ENCODE results near the gene SLC8A1.

The SLC8A1 gene

DNA sequence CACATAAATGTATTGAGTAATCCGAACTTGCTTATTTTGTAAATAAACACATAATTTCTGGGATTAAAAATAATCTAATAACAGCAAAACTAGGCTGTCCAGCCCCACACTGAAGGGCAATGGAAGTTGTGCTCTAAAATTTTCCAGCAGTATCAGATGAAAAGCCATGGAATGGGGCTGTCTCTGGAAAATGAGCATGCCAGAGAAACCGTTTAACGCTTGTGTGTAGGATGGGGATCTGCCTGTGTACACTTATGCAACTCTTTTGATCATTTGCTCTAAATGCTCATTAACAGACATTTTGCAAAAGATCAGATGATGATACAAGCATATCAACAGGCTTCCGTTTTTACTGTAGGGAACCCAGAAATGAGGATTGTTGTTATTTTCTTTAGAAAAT, 177.6 kb downstream of the SLC8A1 start:
- TF ChIP-seq, protein P1, sequence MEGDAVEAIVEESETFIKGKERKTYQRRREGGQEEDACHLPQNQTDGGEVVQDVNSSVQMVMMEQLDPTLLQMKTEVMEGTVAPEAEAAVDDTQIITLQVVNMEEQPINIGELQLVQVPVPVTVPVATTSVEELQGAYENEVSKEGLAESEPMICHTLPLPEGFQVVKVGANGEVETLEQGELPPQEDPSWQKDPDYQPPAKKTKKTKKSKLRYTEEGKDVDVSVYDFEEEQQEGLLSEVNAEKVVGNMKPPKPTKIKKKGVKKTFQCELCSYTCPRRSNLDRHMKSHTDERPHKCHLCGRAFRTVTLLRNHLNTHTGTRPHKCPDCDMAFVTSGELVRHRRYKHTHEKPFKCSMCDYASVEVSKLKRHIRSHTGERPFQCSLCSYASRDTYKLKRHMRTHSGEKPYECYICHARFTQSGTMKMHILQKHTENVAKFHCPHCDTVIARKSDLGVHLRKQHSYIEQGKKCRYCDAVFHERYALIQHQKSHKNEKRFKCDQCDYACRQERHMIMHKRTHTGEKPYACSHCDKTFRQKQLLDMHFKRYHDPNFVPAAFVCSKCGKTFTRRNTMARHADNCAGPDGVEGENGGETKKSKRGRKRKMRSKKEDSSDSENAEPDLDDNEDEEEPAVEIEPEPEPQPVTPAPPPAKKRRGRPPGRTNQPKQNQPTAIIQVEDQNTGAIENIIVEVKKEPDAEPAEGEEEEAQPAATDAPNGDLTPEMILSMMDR (IDR thresholded peaks at IDR 0.05; ENCODE audit: insufficient read depth, low read depth, low read length, missing control alignments), result no peak
- no peak overlapping the region for H3K4me3 ChIP-seq (ENCODE audit: low read depth, low read length)
- DNase-seq (ENCODE audit: low read depth), result no peak

DNA sequence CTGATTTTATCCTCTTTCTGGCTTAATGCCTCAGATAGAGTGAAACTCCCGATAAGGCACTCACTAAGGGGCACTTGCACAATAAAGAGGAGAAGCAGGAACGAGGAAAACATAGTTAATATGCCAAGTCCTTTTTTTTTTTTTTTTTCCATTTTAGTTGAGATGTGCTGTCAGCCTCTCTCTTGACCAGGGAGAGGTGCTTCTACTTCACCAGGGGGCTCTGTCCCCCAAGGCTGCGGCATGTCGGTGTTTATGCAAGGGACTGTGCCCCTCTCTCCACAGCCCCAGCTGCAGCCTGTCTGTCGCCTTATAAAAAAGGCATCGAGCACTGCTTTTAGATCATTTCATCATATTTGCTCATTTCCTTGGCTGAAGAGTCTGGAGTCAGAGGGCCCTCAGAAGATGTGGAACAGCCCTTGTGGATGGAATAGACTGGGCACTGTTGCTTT, 178.1 kb downstream of the SLC8A1 start:
- no peak overlapping the region for H3K4me3 ChIP-seq (ENCODE audit: low read depth, low read length)
- no peak for DNase-seq (ENCODE audit: low read depth)
- TF ChIP-seq, protein P1 (IDR thresholded peaks at IDR 0.05; ENCODE audit: insufficient read depth, low read depth, low read length, missing control alignments), result no peak

DNA sequence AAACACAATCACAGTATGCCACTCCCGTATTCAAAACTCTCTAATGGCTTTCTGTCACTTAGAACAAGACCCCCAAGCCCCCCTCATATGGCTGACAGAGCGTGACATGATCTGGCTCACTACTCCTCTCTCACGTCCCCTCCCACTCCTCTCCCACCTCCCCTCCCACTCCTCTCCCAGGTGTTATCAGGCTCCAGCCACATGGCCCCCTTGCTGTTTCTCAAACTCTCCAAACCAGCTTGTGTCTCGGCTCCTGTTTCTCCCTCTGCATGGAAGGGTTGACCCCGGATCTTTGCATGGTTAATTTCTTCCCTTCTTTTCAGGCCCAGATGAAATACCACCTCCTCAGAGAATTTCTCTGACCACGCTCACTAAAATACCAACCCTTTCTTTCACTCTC, 180.8 kb downstream of the SLC8A1 start:
- DNase-seq (ENCODE audit: low read depth), result no peak
- TF ChIP-seq, protein P1 (IDR thresholded peaks at IDR 0.05; ENCODE audit: insufficient read depth, low read depth, low read length, missing control alignments), result no peak
- H3K4me3 ChIP-seq (ENCODE audit: low read depth, low read length), result no peak overlapping the region

DNA sequence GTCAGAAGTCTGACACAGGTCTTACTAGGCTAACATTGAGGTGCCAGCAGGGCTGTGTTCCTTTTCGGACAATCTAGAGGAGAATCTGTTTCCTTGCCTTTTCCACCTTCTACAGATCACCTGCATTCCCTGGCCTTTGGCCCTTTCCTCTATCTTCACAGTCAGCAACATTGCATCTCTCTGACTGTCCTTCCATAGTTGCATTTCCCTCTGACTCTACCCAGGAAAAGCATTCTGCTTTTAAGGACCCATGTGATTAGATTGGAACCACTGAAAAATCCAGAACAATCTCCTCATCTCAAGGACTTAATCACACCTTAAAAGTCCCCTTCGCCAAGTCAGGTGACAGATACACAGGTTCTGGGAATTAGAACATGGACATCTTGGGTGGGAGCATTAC, 181.5 kb downstream of the SLC8A1 start:
- TF ChIP-seq, protein P1 (IDR thresholded peaks at IDR 0.05; ENCODE audit: insufficient read depth, low read depth, low read length, missing control alignments), result no peak
- no peak overlapping the region for H3K4me3 ChIP-seq (ENCODE audit: low read depth, low read length)
- no peak for DNase-seq (ENCODE audit: low read depth)

DNA sequence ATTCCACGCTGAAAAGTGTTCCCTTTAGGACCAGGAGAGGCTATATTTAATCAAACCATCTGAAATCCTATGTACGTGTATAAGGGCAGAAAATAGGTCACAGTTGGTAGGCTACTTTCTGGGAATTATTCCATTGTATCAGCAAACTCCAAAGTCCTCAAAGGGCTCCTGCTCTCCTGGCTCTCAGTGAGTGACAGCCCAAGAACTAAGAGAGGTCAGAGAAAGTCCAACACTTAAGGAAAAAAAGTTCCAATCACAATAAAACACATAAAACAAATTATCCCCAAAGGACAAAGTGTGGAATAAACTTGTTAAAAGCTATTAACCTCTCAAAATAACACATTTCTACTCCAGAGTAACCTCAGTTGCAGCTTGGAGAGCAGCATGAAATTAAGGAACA, 183.3 kb downstream of the SLC8A1 start:
- DNase-seq (ENCODE audit: low read depth), result no peak
- H3K4me3 ChIP-seq (ENCODE audit: low read depth, low read length), result no peak overlapping the region
- TF ChIP-seq, protein P1 (IDR thresholded peaks at IDR 0.05; ENCODE audit: insufficient read depth, low read depth, low read length, missing control alignments), result no peak

DNA sequence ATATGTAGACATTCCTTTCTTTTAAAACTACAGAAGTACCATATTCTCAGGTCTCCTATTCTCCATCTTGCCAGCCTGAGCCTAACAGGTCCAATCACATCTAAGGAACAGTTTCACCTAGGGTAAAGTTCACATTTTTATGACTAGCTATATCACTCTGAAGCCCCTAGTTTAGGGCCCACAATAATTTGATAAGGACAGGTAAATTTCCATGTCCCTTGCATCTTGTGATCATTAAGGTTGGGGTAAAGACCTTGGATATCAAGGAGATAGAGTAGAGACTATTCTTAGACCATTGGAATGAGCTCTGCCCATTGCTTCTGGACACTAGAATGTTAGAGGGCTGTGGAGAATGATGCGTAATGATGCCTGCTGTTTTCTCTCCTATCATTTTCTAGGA, 185.7 kb downstream of the SLC8A1 start:
- TF ChIP-seq, protein P1 (IDR thresholded peaks at IDR 0.05; ENCODE audit: insufficient read depth, low read depth, low read length, missing control alignments), result no peak
- no peak overlapping the region for H3K4me3 ChIP-seq (ENCODE audit: low read depth, low read length)
- DNase-seq (ENCODE audit: low read depth), result no peak

DNA sequence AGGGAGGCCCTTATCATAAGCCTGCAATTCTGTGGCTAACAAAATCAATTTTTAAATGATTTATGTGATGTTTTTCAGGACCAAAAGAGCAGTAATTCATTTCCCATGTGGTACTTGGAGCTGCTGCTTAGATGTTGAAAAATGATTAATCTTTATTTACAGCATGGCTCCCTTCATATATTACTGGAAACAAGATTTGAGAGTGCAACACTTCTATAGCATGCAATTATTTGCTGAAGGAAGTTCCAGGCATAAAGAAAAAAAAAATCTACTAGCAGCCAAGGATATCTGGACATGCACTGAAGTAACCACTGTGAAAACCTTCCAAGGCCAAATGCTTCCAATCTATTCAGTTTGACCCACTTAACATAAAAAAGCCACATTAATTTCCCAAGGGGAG, 186.3 kb downstream of the SLC8A1 start:
- TF ChIP-seq, protein P1 (IDR thresholded peaks at IDR 0.05; ENCODE audit: insufficient read depth, low read depth, low read length, missing control alignments), result no peak
- no peak overlapping the region for H3K4me3 ChIP-seq (ENCODE audit: low read depth, low read length)
- DNase-seq (ENCODE audit: low read depth), result no peak
